Osteocyte (in vitro differentiated cells): ENCODE data around the gene CDIPT. TPM values are rescaled to one million over a fixed set of nuclear protein-coding genes. Genes with fewer than 3 reads are reported as not detected.
A peak's percentile ranks its signal among the peaks of the same experiment; 100 is the strongest.
"Not testable (repeated sequence)": the region's sequence is repeated elsewhere in the genome, so short reads cannot be mapped to it uniquely, and the experiment has no call there.

ENCODE experiments used
- DNase-seq: peaks from one replicate; pipeline ENCODE4 v3.0.0; 2021; ENCODE audit warnings: mixed read lengths; ENCODE audit not compliant: unreplicated experiment; ENCODE audit errors: extremely low spot score
- H3K27ac Mint-ChIP-seq: one replicate; pipeline ENCODE4 v1.8.0; 2021; ENCODE audit warnings: mild to moderate bottlenecking, mixed read lengths; ENCODE audit not compliant: unreplicated experiment
- H3K27me3 Mint-ChIP-seq: one replicate; pipeline ENCODE4 v1.8.0; 2021; ENCODE audit warnings: mixed read lengths; ENCODE audit not compliant: unreplicated experiment
- H3K36me3 Mint-ChIP-seq: one replicate; pipeline ENCODE4 v1.8.0; 2021; ENCODE audit warnings: mixed read lengths; ENCODE audit not compliant: unreplicated experiment
- H3K4me1 Mint-ChIP-seq: one replicate; pipeline ENCODE4 v1.8.0; 2021; ENCODE audit warnings: mixed read lengths; ENCODE audit not compliant: unreplicated experiment
- H3K4me3 Mint-ChIP-seq: one replicate; pipeline ENCODE4 v1.8.0; 2021; ENCODE audit warnings: mild to moderate bottlenecking, moderate library complexity, mixed read lengths; ENCODE audit not compliant: unreplicated experiment
- H3K9me3 Mint-ChIP-seq: one replicate; pipeline ENCODE4 v1.8.0; 2021; ENCODE audit warnings: mixed read lengths; ENCODE audit not compliant: unreplicated experiment
- CTCF ChIP-seq: fragments of 200-600 bp; sonication (generic); IDR thresholded peaks from 2 replicates; pipeline ENCODE4 v1.5.0; 2021; ENCODE audit warnings: antibody characterized with exemption, mild to moderate bottlenecking, moderate library complexity
- long read RNA-seq: library from polyadenylated mRNA; unstranded; transcript quantifications from one replicate; pipeline ENCODE4 v2.0.0, GENCODE V29; 2021
- total RNA-seq: library from RNA; stranded (reverse); gene quantifications from 2 replicates; pipeline ENCODE4 v1.2.1, GENCODE V29; 2021

Gene CDIPT
- 104 and 108 TPM in 2 replicates for total RNA-seq
- long read RNA-seq, transcript CDIPT-201 (6 exons, 2,353 nt): major isoform, 6 of 18 reads
- long read RNA-seq, partial matches to known transcripts: 6 of 18 reads
- long read RNA-seq, other reads (novel, unspliced or antisense): 3 of 18 reads

GRCh38 chr16:29862884-29863668, at the start of gene CDIPT:
TSS of gene CDIPT (minus strand) at chr16:29863226. CDS start at chr16:29862857, 369 bp downstream.
- peaks cover 20% of the 10 kb centered on the region for H3K36me3 Mint-ChIP-seq
- peak within 1 kb of the TSS; percentile 99 for H3K27ac Mint-ChIP-seq
- H3K27me3 Mint-ChIP-seq: no peaks in the 10 kb centered on the region

GRCh38 chr16:29912087-29912486, 49.1 kb upstream of the CDIPT start:
- Mint-ChIP-seq H3K27ac (no peak overlapping the region), H3K4me3 (no peak overlapping the region), H3K4me1 (no peaks in the 10 kb centered on the region), H3K27me3 (no peaks in the 10 kb centered on the region), H3K36me3 (peaks cover 10% of the 10 kb centered on the region), H3K9me3 (no peaks in the 10 kb centered on the region)
- no peak for TF ChIP-seq CTCF
- DNase-seq: no peak

More at GRCh38 chr16:29862884-29863668, at the start of gene CDIPT:
- Mint-ChIP-seq H3K4me1 (peaks cover 16% of the 10 kb centered on the region), H3K9me3 (no peaks in the 10 kb centered on the region), H3K4me3 (peak within 1 kb of the TSS; percentile 98)
- peak; percentile 94 for DNase-seq
- peak; percentile 63 for TF ChIP-seq CTCF

- no peak for TF ChIP-seq CTCF
- Mint-ChIP-seq H3K4me3 (no peak overlapping the region), H3K9me3 (no peaks in the 10 kb centered on the region), H3K27me3 (no peaks in the 10 kb centered on the region), H3K4me1 (no peaks in the 10 kb centered on the region), H3K27ac (no peak overlapping the region), H3K36me3 (peaks cover 8% of the 10 kb centered on the region)
- no peak for DNase-seq
Measured at GRCh38 chr16:29911676-29912010, 48.6 kb upstream of the CDIPT start.

GRCh38 chr16:29910819-29911675, 48.0 kb upstream of the CDIPT start:
- Mint-ChIP-seq H3K27me3 (no peaks in the 10 kb centered on the region), H3K4me1 (no peaks in the 10 kb centered on the region)

GRCh38 chr16:29909851-29910250, 46.8 kb upstream of the CDIPT start:
- H3K4me3 Mint-ChIP-seq, H3K27me3 Mint-ChIP-seq, H3K4me1 Mint-ChIP-seq, H3K9me3 Mint-ChIP-seq, H3K27ac Mint-ChIP-seq, H3K36me3 Mint-ChIP-seq, DNase-seq: not testable (repeated sequence)

More at GRCh38 chr16:29910819-29911675, 48.0 kb upstream of the CDIPT start:
- no peaks in the 10 kb centered on the region for H3K9me3 Mint-ChIP-seq
- DNase-seq: no peak
- no peak for TF ChIP-seq CTCF
- peaks cover 8% of the 10 kb centered on the region for H3K36me3 Mint-ChIP-seq
- no peak overlapping the region for H3K27ac Mint-ChIP-seq
- no peak overlapping the region for H3K4me3 Mint-ChIP-seq
